GM21390 (cell line): ENCODE data around the gene CAV1.
A peak's percentile ranks its signal among the peaks of the same experiment; 100 is the strongest.

Experiments
- ATAC-seq: cut with Tn5 transposase; IDR thresholded peaks from one replicate; pipeline ENCODE4 v1.9.1; 2021; ENCODE audit not compliant: unreplicated experiment

Gene CAV1

DNA sequence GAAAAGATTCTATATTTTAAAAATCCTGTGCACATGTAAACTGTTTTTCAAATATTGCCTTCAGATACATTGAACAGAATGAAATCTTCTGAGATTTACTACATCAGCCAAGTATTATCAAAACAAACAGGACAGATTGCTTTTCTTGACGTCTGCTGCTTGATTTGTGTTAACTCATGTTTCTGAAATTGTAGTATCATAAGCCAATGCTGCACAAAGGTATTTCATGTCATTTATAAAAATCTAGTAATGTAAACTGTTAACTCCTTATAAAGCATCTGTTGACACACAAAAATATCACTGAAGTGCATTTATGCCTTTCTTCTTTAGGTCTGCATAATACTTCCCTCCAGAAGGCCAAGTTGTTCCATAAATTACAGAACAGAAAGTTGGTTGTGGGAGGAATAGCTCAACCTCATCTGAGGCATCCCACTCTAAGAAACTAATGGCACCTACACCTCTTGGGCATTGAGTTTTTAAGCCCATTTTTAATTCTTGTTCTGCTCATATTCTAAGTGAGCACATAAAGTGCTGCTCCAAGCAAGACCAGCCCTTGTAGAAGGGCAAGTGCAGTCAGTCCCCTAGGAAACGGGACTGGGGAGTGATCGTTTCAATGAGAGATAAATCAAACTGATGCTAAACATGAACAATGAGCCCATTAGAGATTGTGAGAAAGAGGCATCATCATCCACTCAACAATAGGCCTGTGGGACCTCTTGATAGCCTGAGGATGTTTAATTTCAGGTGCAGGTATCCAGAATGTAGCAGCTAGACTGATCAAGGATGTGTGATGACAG, 28.5 kb downstream of the CAV1 start:
- no peak for ATAC-seq

GRCh38 chr7:116554436-116554835, 29.6 kb downstream of the CAV1 start:
- no peak for ATAC-seq

- no peak for ATAC-seq
These were observed 30.1 kb downstream of the CAV1 start for GRCh38 chr7:116554911-116555310.

DNA sequence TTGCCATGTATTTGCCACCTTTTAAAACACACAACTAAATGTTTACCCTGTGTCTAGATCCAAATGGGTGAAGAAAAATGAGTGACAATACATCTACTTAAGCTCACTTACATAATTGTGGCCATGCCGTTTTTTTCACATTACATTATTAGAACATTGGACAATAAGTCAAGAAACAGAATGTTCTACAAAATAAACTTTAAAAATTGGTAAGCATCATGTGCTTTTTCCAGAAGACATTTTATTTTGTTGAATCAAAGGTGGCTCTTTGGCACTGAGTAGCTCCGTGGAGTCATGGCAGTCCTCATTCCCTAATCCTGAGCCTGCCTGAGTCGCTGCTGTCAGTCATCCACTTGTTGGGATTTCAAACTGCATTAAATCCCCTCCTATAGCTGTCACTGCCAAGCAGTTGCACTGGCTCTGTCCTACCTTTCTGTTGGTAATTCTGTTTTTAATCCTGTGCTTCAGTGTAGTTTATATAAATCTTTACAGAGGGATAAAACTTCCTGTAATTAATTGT, 32.3 kb downstream of the CAV1 start:
- ATAC-seq, result no peak

DNA sequence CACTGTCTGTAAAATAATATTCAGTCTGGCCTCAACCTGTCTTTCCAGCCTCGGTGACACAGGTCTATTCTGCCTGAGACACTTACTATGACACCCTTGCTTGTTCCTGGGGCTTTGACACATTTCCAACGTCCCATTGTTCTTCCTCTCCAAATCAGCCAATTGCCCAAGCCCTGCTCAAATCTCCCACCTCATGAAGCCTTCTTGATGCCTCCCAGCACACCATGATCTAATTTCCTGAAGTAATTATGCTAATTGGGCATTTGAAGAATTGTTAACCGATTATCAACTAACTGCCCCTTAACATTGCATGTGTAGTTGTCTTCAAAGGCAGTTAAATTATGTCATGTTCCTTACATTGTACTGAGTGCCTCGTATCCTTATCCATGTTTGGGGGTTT, 33.1 kb downstream of the CAV1 start:
- no peak for ATAC-seq

GRCh38 chr7:116560021-116560970, 35.5 kb downstream of the CAV1 start:
- ATAC-seq, result no peak

DNA sequence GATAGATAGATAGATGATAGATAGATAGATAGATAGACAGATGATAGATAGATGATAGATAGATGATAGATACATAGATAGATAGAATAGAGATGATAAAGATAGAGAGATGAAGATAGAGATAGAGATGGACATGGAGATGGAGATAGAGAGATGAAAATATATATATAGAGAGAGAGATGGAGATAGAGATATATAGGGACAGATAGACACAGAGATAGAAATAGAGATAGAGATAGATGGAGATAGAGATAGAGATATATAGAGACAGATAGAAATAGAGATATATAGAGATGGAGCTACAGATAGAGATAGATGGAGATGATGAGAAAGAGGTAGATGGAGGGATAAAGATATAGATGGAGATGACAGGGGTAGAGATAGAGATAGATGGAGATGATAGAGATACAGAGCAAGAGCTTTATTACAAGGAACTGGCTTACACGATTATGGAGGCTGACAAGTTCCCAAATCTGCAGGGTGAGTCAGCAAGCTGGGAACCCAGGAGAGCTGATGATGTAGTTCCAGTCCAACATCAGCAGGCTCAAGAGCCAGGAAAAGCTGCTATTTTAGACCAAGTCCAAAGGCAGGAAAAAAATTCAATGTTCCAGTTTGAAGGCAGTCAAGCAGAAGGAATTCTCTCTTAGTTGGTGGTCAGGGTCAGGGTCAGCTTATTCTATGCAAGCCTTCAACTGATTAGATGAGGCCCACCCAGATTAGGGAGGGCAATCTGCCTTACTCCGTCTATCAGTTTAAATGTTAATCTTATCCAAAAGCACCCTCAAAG, 37.1 kb downstream of the CAV1 start:
- ATAC-seq, result no peak

DNA sequence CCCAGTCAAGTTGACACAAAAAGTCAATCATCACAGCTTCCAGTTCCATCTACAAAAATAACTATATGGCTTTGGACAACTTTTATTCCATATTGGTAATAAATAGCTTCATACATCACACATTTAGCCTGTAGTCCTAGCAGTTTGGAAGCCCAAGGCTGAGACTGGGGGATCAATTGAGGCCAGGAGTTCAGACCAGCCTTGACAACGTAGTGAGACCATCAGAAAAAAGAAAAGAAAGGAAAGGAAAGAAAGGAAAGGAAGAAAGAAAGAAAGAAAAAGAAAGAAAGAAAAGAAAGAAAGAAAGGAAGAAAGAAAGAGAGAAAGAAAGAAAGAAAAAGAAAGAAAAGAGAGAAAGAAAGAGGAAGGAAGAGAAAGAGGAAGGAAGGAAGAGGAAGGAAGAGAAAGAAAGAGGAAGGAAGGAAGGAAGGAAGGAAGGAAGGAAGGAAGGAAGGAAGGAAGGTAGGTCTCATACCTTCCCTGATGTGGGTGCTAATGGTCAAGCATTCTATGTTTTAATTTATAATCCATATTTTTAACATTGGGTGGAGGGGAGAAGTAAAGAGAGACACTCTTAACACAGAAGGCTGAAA, 37.8 kb downstream of the CAV1 start:
- no peak for ATAC-seq

GRCh38 chr7:116565981-116566380, 41.1 kb downstream of the CAV1 start:
- no peak for ATAC-seq

DNA sequence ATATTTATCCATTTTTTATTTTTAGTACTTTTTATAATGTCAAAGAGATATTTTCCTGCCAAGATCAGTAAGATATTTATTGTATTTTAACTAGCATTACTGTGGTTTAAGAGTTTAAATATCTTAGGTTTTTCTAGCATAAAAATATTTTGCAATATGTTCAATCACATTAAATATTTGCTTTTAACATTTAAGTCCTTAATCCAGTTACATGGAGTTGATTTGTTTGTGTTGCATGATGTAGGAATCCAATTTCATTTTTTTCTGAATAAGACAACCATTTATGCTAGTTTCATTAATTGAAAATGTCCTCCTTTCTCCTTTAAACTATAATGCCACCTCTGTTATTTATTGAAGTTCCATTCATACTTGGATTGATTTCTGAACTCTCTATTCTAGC, 41.8 kb downstream of the CAV1 start:
- no peak for ATAC-seq

GRCh38 chr7:116569737-116570136, 44.9 kb downstream of the CAV1 start:
- no peak for ATAC-seq

- ATAC-seq, result no peak
These were observed 45.5 kb downstream of the CAV1 start for GRCh38 chr7:116570306-116570705.

GRCh38 chr7:116571037-116571436, 46.2 kb downstream of the CAV1 start:
- ATAC-seq, result no peak

DNA sequence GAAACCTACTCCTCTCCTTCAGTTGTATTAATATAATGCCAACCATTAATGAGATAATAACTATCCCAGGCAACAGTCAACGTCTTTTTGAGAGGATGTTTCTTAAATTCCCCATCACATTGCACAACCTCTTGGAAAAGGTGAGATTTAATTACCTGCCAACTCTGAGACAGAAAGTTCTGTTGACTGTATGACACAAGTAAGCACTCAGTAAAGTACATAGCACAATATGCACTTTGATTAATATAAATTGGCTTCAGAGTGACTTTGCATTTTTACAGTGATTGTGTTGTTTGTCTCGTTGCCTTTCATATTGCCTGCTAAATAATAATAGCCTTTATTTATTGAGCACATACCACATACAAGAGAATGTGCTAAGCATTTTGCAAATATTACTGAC, 46.7 kb downstream of the CAV1 start:
- ATAC-seq, result no peak

DNA sequence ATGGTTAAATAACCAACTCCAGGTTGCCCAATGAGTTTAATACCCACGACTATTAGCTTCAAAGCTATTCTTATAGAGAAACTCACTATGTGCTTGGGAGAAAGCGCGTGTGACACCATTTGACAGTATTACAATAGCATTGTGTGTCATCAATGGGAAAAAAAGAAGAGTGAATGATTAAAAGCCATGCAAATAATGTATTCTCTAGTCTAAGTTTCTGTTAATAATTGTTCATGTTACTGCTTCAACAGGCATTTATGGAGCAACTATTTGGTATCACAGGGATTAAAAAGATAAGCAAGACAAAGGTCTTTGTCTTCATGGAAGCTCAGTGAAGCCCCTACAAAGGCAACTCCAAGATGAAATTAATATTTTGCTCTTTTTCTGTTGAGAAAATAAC, 47.2 kb downstream of the CAV1 start:
- ATAC-seq, result no peak

GRCh38 chr7:116573541-116573940, 48.7 kb downstream of the CAV1 start:
- no peak for ATAC-seq

DNA sequence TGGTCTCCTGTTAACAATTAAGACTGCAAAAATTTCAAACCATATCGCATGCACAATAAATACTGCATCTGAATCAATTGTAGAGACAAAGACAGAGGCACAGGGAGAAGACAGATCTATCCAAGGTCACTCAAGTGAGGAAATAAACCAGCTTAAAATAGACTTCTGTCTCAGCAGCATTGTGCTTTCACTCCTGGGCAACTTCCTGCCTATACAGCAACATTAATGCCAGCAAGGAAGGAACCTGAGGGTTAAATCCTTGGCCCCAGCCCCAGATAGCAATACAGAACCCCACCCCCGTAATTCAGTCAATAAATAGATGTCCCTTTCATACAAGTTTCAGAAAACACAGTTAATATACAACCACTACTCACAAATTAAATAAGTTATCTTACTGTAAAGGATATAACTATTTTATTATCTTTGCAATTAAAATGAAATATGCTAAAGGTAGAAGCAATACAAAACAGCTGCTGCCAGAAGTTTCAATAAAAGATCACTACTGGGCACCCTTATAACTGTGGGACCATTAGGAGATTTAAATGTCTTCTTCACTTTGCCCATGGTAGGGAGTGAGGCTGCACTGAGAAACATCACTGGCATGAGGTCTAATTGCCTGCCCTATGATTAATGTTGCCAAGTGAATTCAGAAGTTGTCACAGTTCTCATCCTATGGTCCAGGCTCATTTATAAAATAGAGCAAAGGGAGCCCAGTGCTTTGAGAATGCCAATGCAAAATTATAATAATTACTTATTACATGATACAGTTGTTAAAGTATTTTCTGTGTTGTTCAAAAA, 49.4 kb downstream of the CAV1 start:
- peak; percentile 38 for ATAC-seq

GRCh38 chr7:116575853-116576252, 51.0 kb downstream of the CAV1 start:
- ATAC-seq, result no peak

DNA sequence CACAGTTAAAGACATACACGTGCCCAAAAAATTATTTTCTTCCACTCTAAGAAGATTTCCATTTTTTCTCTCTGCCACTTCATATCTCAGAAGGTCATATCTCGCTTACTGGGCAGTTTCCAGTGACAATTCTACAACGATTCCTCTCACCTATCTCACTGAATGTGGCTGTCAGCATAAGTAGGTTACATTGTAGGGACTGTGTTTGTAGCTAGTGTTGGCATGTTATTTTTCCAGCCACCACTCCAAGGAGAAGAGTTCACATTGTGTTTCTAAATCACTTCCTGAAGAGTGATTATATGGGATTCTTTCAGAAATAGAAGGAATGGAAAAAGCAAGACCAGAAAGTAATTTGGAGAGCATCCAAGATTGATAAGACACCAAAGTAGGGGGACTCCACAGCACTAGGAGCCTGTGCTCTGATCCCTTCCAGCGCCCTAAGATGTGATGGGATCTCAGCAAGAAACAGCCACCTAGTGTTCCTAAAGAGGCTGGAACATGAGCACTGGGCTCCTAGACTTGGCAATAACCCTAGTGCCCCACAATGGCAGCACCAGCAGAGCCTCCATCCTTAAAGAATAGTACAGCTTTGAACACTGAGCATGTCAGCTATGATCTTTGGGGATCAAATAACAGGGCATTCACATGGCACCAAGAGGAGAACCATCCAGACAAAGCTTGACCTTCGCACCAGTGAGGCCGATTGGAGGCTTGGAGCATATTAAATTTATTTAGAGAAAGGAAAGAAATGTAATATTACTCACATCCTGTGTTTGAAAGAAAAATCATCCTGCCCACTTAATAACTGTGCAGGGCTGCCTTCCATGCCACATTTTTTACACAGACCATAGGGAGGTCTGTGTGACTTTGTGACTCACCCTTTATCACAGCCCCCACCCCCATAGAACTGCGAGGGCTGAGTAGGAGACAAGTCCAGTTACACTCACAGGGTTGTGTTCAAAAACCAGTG, 51.8 kb downstream of the CAV1 start:
- no peak for ATAC-seq
